NT2/D1 (cell line): Measurements from ENCODE around the gene PPM1H.

Source experiments
- SUZ12 ChIP-seq: IDR thresholded peaks from 2 replicates; pipeline ENCODE4 v1.6.1; 2011; ENCODE audit not compliant: insufficient read length, insufficient read depth; ENCODE audit errors: extremely low read depth
- YY1 ChIP-seq: IDR thresholded peaks from 2 replicates; pipeline ENCODE4 v1.6.1; 2011; ENCODE audit not compliant: insufficient read length, insufficient read depth
- ZNF274 ChIP-seq: IDR thresholded peaks from 2 replicates; pipeline ENCODE4 v1.6.1; 2011; ENCODE audit warnings: mild to moderate bottlenecking, low read depth, low read length

- TF ChIP-seq ZNF274 (no peak), YY1 (no peak), SUZ12 (no peak)
Measured at GRCh38 chr12:62827855-62828254, 107.1 kb downstream of the PPM1H start.
